Endodermal cell (in vitro differentiated cells): ENCODE results near the gene ATAD5. TPM values are rescaled to one million over a fixed set of nuclear protein-coding genes. Genes with fewer than 3 reads are reported as not detected.

ENCODE experiments used
- DNase-seq: peaks from one replicate; pipeline ENCODE4 v3.0.0-alpha.2; 2017
- H3K27ac ChIP-seq: 2 replicates; pipeline ENCODE4 v1.5.1; 2013; ENCODE audit warnings: mild to moderate bottlenecking, low read depth, low read length, moderate library complexity
- H3K27me3 ChIP-seq: 2 replicates; pipeline ENCODE4 v1.6.1; 2013; ENCODE audit warnings: mild to moderate bottlenecking, low read length, moderate library complexity; ENCODE audit not compliant: insufficient read depth, control insufficient read depth, poor library complexity, severe bottlenecking
- H3K36me3 ChIP-seq: 2 replicates; pipeline ENCODE4 v1.7.0; 2013; ENCODE audit warnings: mild to moderate bottlenecking, low read length, moderate library complexity; ENCODE audit not compliant: control insufficient read depth, insufficient read depth
- H3K4me1 ChIP-seq: one replicate; pipeline ENCODE4 v1.7.0; 2013; ENCODE audit warnings: low read length; ENCODE audit not compliant: control insufficient read depth, insufficient read depth
- H3K4me3 ChIP-seq: 2 replicates; pipeline ENCODE4 v1.5.1; 2013; ENCODE audit warnings: mild to moderate bottlenecking, low read length, moderate library complexity
- H3K9ac ChIP-seq: 2 replicates; pipeline ENCODE4 v1.6.1; 2013; ENCODE audit warnings: mild to moderate bottlenecking, low read length, moderate library complexity; ENCODE audit not compliant: poor library complexity, severe bottlenecking; ENCODE audit errors: extremely low read depth
- H3K9me3 ChIP-seq: 2 replicates; pipeline ENCODE4 v1.6.1; 2013; ENCODE audit warnings: mild to moderate bottlenecking, low read length, moderate library complexity; ENCODE audit not compliant: control insufficient read depth
- H3K27ac Mint-ChIP-seq: 2 replicates; pipeline ENCODE4 v1.8.0; 2020; ENCODE audit warnings: mixed read lengths
- H3K27me3 Mint-ChIP-seq: 2 replicates; pipeline ENCODE4 v1.8.0; 2021; ENCODE audit warnings: mild to moderate bottlenecking, mixed read lengths; ENCODE audit not compliant: insufficient read depth
- H3K36me3 Mint-ChIP-seq: 2 replicates; pipeline ENCODE4 v1.8.0; 2020; ENCODE audit warnings: low read depth, mixed read lengths
- H3K4me1 Mint-ChIP-seq: 2 replicates; pipeline ENCODE4 v1.8.0; 2020; ENCODE audit warnings: mixed read lengths
- H3K4me3 Mint-ChIP-seq: 2 replicates; pipeline ENCODE4 v1.8.0; 2020; ENCODE audit warnings: mild to moderate bottlenecking, moderate library complexity, mixed read lengths
- H3K9me3 Mint-ChIP-seq: 2 replicates; pipeline ENCODE4 v1.8.0; 2020; ENCODE audit warnings: mild to moderate bottlenecking, mixed read lengths
- WGBS, 2 experiments: methylation state at CpG; one replicate each; pipeline versions ENCODE4 v1.1.5 to v1.1.7; 2013; ENCODE audit warnings: missing lambda C conversion rate in 2 of 2, mixed read lengths in 1 of 2; ENCODE audit not compliant: insufficient coverage in 1 of 2, insufficient read length in 1 of 2; 5-methylcytosine and 5-hydroxymethylcytosine counted together
- total RNA-seq, 2 donors: library from RNA; stranded (reverse); fragmentation: NEBNext Ultra II Directional in 1 of 2; extraction: Animal tissue kit (Norgen Biotek cat#: 25700) in 1 of 2; gene quantifications; 2 replicates in 1 of 2; 3 replicates in 1 of 2; pipeline ENCODE4 v1.2.1, GENCODE V29; 2021
- TF ChIP-seq, protein P1 (sequence below): fragments of 200-600 bp; sonication (generic); conservative IDR thresholded peaks from 2 replicates; pipeline ENCODE4 v1.5.0; 2021; ENCODE audit warnings: antibody characterized with exemption, mild to moderate bottlenecking

Gene ATAD5
- total RNA-seq, 2 donors from 2014 or later = 20.3 to 29.7 TPM

DNA sequence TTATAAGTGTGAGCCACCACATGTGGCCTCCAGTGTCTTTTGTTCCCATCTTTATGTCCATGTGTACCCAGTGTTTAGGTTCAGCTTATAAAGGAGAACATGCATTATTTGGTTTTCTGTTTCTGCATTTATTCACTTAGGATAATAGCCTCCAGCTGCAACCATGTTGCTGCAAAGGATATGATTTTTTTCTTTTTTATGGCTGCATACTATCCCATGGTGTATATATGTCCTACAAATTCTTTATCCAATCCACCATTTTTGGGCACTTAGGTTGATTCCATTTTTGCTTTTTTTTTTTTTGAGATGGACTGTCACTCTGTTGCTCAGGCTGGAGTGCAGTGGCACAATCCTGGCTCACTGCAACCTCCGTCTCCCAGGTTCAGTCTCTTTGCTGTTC lies 32.9 kb downstream of the ATAD5 start:
- Histone ChIP-seq H3K36me3 (peaks cover 84% of the 10 kb centered on the region), H3K9me3 (no peaks in the 10 kb centered on the region), H3K9ac (no peak overlapping the region), H3K4me3 (no peak overlapping the region), H3K27me3 (no peaks in the 10 kb centered on the region), H3K4me1 (no peaks in the 10 kb centered on the region), H3K27ac (no peak overlapping the region)
- WGBS, 2 experiments = 100% methylated on average over 1 of the region's 1 CpG; no CpG with 5 or more reads in 1 of the 2 experiments
- H3K36me3 Mint-ChIP-seq = peaks cover 56% of the 10 kb centered on the region
- H3K9me3 Mint-ChIP-seq = no peaks in the 10 kb centered on the region
- DNase-seq = no peak
- H3K27me3 Mint-ChIP-seq = no peaks in the 10 kb centered on the region
- TF ChIP-seq, protein P1, sequence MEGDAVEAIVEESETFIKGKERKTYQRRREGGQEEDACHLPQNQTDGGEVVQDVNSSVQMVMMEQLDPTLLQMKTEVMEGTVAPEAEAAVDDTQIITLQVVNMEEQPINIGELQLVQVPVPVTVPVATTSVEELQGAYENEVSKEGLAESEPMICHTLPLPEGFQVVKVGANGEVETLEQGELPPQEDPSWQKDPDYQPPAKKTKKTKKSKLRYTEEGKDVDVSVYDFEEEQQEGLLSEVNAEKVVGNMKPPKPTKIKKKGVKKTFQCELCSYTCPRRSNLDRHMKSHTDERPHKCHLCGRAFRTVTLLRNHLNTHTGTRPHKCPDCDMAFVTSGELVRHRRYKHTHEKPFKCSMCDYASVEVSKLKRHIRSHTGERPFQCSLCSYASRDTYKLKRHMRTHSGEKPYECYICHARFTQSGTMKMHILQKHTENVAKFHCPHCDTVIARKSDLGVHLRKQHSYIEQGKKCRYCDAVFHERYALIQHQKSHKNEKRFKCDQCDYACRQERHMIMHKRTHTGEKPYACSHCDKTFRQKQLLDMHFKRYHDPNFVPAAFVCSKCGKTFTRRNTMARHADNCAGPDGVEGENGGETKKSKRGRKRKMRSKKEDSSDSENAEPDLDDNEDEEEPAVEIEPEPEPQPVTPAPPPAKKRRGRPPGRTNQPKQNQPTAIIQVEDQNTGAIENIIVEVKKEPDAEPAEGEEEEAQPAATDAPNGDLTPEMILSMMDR = no peak
- H3K27ac Mint-ChIP-seq = no peak overlapping the region
- no peak overlapping the region for H3K4me3 Mint-ChIP-seq
- H3K4me1 Mint-ChIP-seq = no peaks in the 10 kb centered on the region

GRCh38 chr17:30869005-30869404 lies 37.2 kb downstream of the ATAD5 start:
- no peak overlapping the region for H3K27ac ChIP-seq
- no peak for DNase-seq
- no peaks in the 10 kb centered on the region for H3K9me3 ChIP-seq
- H3K4me3 Mint-ChIP-seq = no peak overlapping the region
- H3K36me3 Mint-ChIP-seq = peaks cover 51% of the 10 kb centered on the region
- H3K4me1 Mint-ChIP-seq = no peaks in the 10 kb centered on the region
- no peak overlapping the region for H3K27ac Mint-ChIP-seq
- H3K27me3 ChIP-seq = no peaks in the 10 kb centered on the region
- peaks cover 77% of the 10 kb centered on the region for H3K36me3 ChIP-seq
- H3K27me3 Mint-ChIP-seq = no peaks in the 10 kb centered on the region
- no peaks in the 10 kb centered on the region for H3K9me3 Mint-ChIP-seq
- TF ChIP-seq, protein P1 = no peak
- 95 to 100% methylated on average over 3 to 6 of the region's 6 CpGs for WGBS, 2 experiments
- H3K4me1 ChIP-seq = no peaks in the 10 kb centered on the region
- no peak overlapping the region for H3K4me3 ChIP-seq
- no peak overlapping the region for H3K9ac ChIP-seq

DNA sequence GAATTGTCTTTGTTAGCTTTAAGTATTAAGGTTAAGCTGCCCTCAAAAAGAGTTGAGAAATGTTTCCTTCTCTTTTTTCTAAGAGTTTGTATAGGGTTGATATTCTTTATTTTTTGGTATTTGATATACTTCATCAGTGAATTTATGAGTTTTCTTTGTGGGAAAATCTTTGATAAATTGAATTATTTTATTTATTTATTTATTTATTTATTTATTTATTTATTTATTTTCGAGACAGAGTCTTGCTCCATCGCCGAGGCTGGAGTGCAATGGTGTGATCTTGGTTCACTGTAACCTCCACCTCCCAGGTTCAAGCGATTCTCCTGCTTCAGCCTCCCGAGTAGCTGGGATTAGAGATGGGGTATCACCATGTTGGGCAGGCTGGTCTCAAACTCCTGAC lies 54.4 kb downstream of the ATAD5 start:
- WGBS, 2 experiments = 91 to 100% methylated on average over 1 to 5 of the region's 5 CpGs
- H3K4me3 Mint-ChIP-seq = no peak overlapping the region
- no peaks in the 10 kb centered on the region for H3K4me1 Mint-ChIP-seq
- H3K9me3 Mint-ChIP-seq = no peaks in the 10 kb centered on the region
- TF ChIP-seq, protein P1 = no peak
- H3K27me3 Mint-ChIP-seq = no peaks in the 10 kb centered on the region
- H3K36me3 Mint-ChIP-seq = peaks cover 34% of the 10 kb centered on the region
- H3K27ac Mint-ChIP-seq = no peak overlapping the region
- Histone ChIP-seq H3K4me3 (no peak overlapping the region), H3K36me3 (peaks cover 49% of the 10 kb centered on the region), H3K9ac (no peak overlapping the region), H3K27me3 (no peaks in the 10 kb centered on the region), H3K4me1 (no peaks in the 10 kb centered on the region), H3K27ac (no peak overlapping the region), H3K9me3 (no peaks in the 10 kb centered on the region)
- no peak for DNase-seq
